ENCODE data around the gene NUDT5. TPM values are rescaled to one million over a fixed set of nuclear protein-coding genes. Genes with fewer than 3 reads are reported as not detected.

Gene NUDT5
- total and polyA plus RNA-seq, 2 of the 13 experiments (the other 11 are each of a cell fraction or from before 2014, with no cell fraction given), result 79.6 to 134 TPM

- TF ChIP-seq DZIP1 (CRISPR knock-in tag; IDR thresholded peaks at IDR 0.05) (no peak; the same call in 1 of the 2 replicates), RFX1 (IDR thresholded peaks at IDR 0.05) (no peak), BRCA1 (CRISPR knock-in tag; IDR thresholded peaks at IDR 0.05) (0 out of 2 replicates have a peak, but pooled peaks have one; percentile 6), ZNF12 (CRISPR knock-in tag; IDR thresholded peaks at IDR 0.05) (no peak), SMARCE1 (IDR thresholded peaks at IDR 0.05; ENCODE audit: borderline replicate concordance) (no peak), NR2F6 (IDR thresholded peaks at IDR 0.05) (no peak), NR2F6 (CRISPR knock-in tag; IDR thresholded peaks at IDR 0.05) (no peak; the same call in 1 of the 2 replicates), SIN3A (IDR thresholded peaks at IDR 0.05; ENCODE audit: borderline replicate concordance, low read depth, low read length) (peak; percentile 85; the same call in 1 of the 2 replicates), REL (CRISPR knock-in tag; conservative IDR thresholded peaks at IDR 0.05) (0 out of 2 replicates have a peak, but pooled peaks have one; percentile 54), SALL1 (CRISPR knock-in tag; IDR thresholded peaks at IDR 0.05) (peak; percentile 71), ETS1 (CRISPR knock-in tag; IDR thresholded peaks at IDR 0.05) (no peak), AHR (CRISPR knock-in tag; IDR thresholded peaks at IDR 0.05) (no peak), BRF2 (CRISPR knock-in tag; IDR thresholded peaks at IDR 0.05) (peak; percentile 57; the same call in 1 of the 2 replicates), ZFP36 (IDR thresholded peaks at IDR 0.05; ENCODE audit: borderline replicate concordance, low read depth, low read length, partially characterized antibody) (no peak), ZNF143 (CRISPR knock-in tag; IDR thresholded peaks at IDR 0.05) (peak; percentile 30; the same call in 1 of the 2 replicates), TBX3 (IDR thresholded peaks at IDR 0.05; ENCODE audit: borderline replicate concordance) (no peak), ZBTB38 (CRISPR knock-in tag; IDR thresholded peaks at IDR 0.05) (peak; percentile 85), JUN (CRISPR knock-in tag; IDR thresholded peaks at IDR 0.05) (no peak), AKAP8 (CRISPR knock-in tag; IDR thresholded peaks at IDR 0.05) (no peak), KDM1A (CRISPR knock-in tag; IDR thresholded peaks at IDR 0.05) (no peak; the same call in 1 of the 2 replicates), ZNF792 (CRISPR knock-in tag; IDR thresholded peaks at IDR 0.05) (0 out of 2 replicates have a peak, but pooled peaks have one; percentile 37), TFAP4 (IDR thresholded peaks at IDR 0.05; ENCODE audit: borderline replicate concordance, low read depth) (peak; percentile 41; the same call in 1 of the 2 replicates), GATAD2A (CRISPR knock-in tag; IDR thresholded peaks at IDR 0.05) (0 out of 2 replicates have a peak, but pooled peaks have one; percentile 42), ZSCAN29 (CRISPR knock-in tag; conservative IDR thresholded peaks at IDR 0.05) (no peak), ZNF180 (CRISPR knock-in tag; IDR thresholded peaks at IDR 0.05; ENCODE audit: borderline replicate concordance, low read depth) (no peak), MXD3 (CRISPR knock-in tag; IDR thresholded peaks at IDR 0.05) (peak; percentile 71; the same call in 1 of the 2 replicates)
Observed at GRCh38 chr10:12195603-12196506, at the start of gene NUDT5, which contains the start of gene CDC123 (continued).

All from HepG2 (cell line).